GM21526 (cell line): ENCODE data around the gene DEPDC4.

ENCODE experiments used
- ATAC-seq: cut with Tn5 transposase; IDR thresholded peaks from one replicate; pipeline ENCODE4 v1.9.1; 2021; ENCODE audit warnings: moderate library complexity; ENCODE audit not compliant: unreplicated experiment, low FRiP score

DEPDC4 gene

GRCh38 chr12:100219328-100220109 lies 47.4 kb downstream of the DEPDC4 start:
- no peak for ATAC-seq

DNA sequence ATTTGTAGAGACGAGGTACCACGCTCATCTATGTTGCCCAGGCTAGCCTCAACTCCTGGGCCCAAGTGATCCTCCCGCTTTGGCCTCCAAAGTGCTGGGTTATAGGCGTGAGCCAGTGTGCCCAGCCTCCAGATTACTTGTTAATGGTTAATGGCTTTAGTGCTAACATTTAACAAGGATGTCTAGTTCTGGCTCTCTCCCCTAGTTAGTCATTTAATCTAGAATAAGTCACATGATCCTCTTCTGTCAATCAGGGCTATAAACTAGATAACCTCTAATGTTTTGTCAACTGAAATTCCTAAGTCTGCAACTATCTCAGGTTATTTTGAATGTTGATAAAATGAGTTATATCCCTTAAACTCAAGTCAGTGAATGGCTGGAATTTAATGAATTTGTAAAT lies 50.5 kb downstream of the DEPDC4 start:
- no peak for ATAC-seq

- no peak for ATAC-seq
Measured at GRCh38 chr12:100215209-100215608, 51.7 kb downstream of the DEPDC4 start.

- no peak for ATAC-seq
Measured at GRCh38 chr12:100214518-100214917, 52.4 kb downstream of the DEPDC4 start.

GRCh38 chr12:100213016-100213891 lies 53.6 kb downstream of the DEPDC4 start:
- ATAC-seq, result no peak

GRCh38 chr12:100211698-100212097 lies 55.2 kb downstream of the DEPDC4 start:
- ATAC-seq, result no peak

DNA sequence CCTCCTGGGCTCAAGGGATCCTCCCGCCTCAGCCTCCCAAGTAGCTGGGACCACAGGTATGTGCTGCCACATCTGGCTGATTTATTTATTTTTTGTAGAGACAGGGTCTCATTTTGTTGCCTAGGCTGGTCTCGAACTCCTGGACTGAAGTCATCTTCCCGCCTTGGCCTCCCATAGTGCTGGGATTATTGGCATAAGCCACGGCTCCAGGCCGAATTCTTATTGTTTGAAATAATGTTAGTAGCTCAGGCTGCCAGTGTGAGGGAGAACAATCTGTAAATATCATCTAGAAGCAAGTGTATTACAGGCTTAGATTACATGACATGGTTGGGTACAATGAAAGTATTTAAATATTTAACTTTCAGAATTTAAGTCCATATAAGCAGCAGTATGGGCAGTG lies 58.0 kb downstream of the DEPDC4 start:
- no peak for ATAC-seq

GRCh38 chr12:100207311-100207710 lies 59.6 kb downstream of the DEPDC4 start:
- no peak for ATAC-seq

DNA sequence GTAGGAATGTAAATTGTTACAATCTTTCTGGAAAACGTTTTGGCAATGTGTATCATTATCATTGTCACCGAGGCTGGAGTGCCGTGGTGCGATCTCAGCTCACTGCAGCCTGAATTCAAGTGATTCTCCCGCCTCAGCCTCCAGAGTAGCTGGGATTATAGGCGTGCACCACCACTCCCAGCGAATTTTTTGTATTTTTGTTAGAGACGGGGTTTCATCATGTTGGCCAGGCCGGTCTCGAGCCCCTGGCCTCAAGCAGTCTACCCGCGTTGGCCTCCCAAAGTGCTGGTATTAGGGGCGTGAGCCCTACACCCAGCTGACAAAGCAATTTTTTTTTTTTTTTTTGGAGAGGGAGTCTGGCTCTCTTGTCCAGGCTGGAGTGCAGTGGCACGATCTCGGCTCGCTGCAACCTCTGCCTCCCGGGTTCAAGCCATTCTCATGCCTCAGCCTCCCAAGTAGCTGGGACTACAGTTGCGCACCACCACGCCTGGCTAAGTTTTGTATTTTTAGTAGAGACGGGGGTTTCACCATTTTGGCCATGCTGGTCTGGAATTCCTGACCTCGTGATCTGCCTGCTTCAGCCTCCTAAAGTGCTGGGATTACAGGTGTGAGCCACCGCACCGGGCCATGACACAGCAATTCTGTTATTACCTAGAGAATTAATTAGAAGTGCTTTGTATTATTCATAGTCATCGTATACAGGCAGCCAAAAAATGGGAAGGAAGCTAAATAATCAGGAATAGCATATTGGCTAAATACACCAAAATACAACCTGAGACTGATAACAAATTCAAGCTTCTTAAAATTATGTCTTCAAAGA lies 65.1 kb downstream of the DEPDC4 start:
- no peak for ATAC-seq

- ATAC-seq, result peak; percentile 95
Measured at GRCh38 chr12:100200463-100201181, 66.3 kb downstream of the DEPDC4 start, which contains the start of gene ACTR6. Gene ACTR6, plus strand, starts transcription at chr12:100200815. Its CDS starts 37 bp downstream, at chr12:100200852.

- peak; percentile 68 for ATAC-seq
Measured at GRCh38 chr12:100199347-100200149, 67.3 kb downstream of the DEPDC4 start.

- ATAC-seq, result no peak
Measured at GRCh38 chr12:100199023-100199346, 67.9 kb downstream of the DEPDC4 start.

DNA sequence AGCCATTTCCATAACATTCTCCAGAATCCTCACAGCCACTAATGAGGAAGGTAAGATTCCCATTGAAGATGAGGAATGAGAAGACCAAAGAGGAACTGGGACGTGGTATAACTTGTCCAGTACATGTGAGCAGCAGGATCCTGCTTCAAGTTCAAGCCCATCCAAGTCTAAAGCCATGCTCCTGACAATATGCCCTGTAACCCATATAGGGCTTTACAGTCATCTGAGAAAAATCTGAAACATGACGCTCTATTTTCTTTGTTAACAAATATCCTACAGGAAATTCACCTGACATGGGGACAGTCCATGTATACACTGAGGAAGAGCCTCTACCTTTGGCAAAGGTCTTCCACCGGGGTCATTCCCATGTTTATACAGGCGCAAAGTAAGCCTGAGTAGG lies 69.4 kb downstream of the DEPDC4 start:
- no peak for ATAC-seq

DNA sequence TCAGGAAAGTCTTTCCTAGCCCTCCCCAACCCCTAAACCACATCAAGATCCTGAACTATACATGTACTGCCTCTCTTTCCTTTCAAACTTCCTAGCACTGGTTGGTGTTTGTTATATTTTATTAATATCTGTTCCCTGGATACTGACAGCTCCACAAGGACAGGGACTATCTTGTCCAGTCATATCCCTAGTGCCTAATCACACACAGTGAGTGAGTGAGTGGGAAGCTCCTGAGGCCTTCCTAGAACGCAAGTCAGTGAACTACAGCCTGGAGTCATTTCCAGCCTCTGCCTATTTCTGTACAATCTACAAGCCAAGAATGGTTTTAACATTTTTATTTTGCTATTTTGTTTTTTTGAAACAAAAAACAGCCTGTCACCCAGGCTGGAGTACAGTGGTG lies 73.8 kb downstream of the DEPDC4 start:
- ATAC-seq, result no peak
